CD4-positive, CD25-positive, alpha-beta regulatory T cell (primary cell): ENCODE data around the gene BMI1. TPM values are rescaled to one million over a fixed set of nuclear protein-coding genes. Genes with fewer than 3 reads are reported as not detected.
A peak's percentile ranks its signal among the peaks of the same experiment; 100 is the strongest.

Experiments used
- ATAC-seq, 2 donors: fragments of 150-1000 bp; cut with Tn5 transposase; one replicate each; pipeline ENCODE4 v1.10.0; 2021; ENCODE audit warnings: low read depth in 2 of 2, moderate number of reproducible peaks in 2 of 2, moderate library complexity in 1 of 2
- DNase-seq, 3 donors: peaks; one replicate each; pipeline versions ENCODE4 v3.0.0 to v3.0.0-alpha.2; 2012 to 2022; ENCODE audit warnings: mixed read lengths in 1 of 3
- H3K27ac ChIP-seq: one replicate; pipeline ENCODE4 v1.7.0; 2013; ENCODE audit warnings: mild to moderate bottlenecking, low read length; ENCODE audit not compliant: insufficient read depth, poor library complexity, severe bottlenecking
- H3K27me3 ChIP-seq: one replicate; pipeline ENCODE4 v1.7.0; 2013; ENCODE audit warnings: low read length; ENCODE audit not compliant: control insufficient read depth, insufficient read depth
- H3K36me3 ChIP-seq: one replicate; pipeline ENCODE4 v1.7.0; 2013; ENCODE audit warnings: mild to moderate bottlenecking, low read length, moderate library complexity; ENCODE audit not compliant: control insufficient read depth, insufficient read depth
- H3K4me1 ChIP-seq: 2 replicates; pipeline ENCODE4 v1.7.0; 2013; ENCODE audit warnings: mild to moderate bottlenecking, low read length; ENCODE audit not compliant: insufficient read depth, control insufficient read depth, poor library complexity, severe bottlenecking
- H3K4me3 ChIP-seq: one replicate; pipeline ENCODE4 v1.7.0; 2013; ENCODE audit warnings: low read depth, mild to moderate bottlenecking, low read length, moderate library complexity
- H3K9me3 ChIP-seq, 2 experiments: 1 replicate in 1 of 2; 2 replicates in 1 of 2; pipeline ENCODE4 v1.7.0; 2013; ENCODE audit warnings: low read length in 2 of 2, mild to moderate bottlenecking in 1 of 2, moderate library complexity in 1 of 2; ENCODE audit not compliant: control insufficient read depth in 2 of 2
- H3K27ac Mint-ChIP-seq, 3 donors: one replicate each; pipeline ENCODE4 v1.8.0; 2020 to 2022; ENCODE audit warnings: mild to moderate bottlenecking in 3 of 3, mixed read lengths in 3 of 3, moderate library complexity in 2 of 3
- H3K27me3 Mint-ChIP-seq: one replicate; pipeline ENCODE4 v1.8.0; 2022; ENCODE audit warnings: mild to moderate bottlenecking, mixed read lengths
- H3K36me3 Mint-ChIP-seq: one replicate; pipeline ENCODE4 v1.8.0; 2020; ENCODE audit warnings: mixed read lengths
- H3K4me1 Mint-ChIP-seq, 4 donors: one replicate each; pipeline ENCODE4 v1.8.0; 2020 to 2022; ENCODE audit warnings: mixed read lengths in 4 of 4, mild to moderate bottlenecking in 1 of 4
- H3K4me3 Mint-ChIP-seq, 4 donors: one replicate each; pipeline ENCODE4 v1.8.0; 2020 to 2022; ENCODE audit warnings: mild to moderate bottlenecking in 4 of 4, mixed read lengths in 4 of 4, moderate library complexity in 3 of 4
- H3K9me3 Mint-ChIP-seq, 7 donors: one replicate each; pipeline ENCODE4 v1.8.0; 2020 to 2022; ENCODE audit warnings: mixed read lengths in 7 of 7, mild to moderate bottlenecking in 3 of 7, moderate library complexity in 2 of 7
- polyA plus RNA-seq, 4 donors: library from polyadenylated mRNA; unstranded; fragments of 300-500 nt; fragmentation: Illumina TruSeq; gene quantifications; one replicate each; pipeline ENCODE4 v1.2.3, GENCODE V29; 2021
- total RNA-seq: library from RNA; stranded (reverse); gene quantifications from one replicate; pipeline ENCODE4 v1.2.3, GENCODE V29; 2022

BMI1 gene
- total and polyA plus RNA-seq, 5 donors from 2014 or later = 27.0 to 35.3 (median 33.5) TPM

DNA sequence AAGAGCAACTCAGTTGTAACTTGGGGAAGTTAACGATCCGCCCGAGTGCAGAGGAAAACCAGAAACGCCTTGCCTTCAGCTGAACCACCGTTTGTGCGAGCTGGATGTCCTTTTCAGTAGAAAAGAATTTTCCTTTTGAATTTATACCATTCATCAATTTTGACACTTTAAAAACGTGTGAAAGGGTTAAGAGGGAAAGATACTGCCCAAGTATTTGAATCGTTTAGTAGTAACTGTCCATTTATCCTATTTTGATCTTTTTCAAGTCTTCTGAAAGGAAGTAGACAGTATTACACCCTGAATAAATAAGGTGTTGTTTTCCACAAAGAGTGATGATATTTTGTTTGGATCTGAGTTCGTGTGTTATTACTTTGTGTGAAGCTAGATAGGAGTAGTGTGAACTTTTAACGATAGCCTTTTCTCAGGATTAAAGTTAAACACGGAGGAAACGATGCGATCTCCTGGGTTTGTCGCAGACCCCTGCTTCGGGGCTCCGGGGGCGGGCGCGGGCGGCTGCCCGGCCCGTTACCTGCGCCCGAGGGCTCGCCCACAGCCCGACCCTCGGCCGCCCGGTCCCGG, 830 bp upstream of the BMI1 start:
- Mint-ChIP-seq H3K36me3 (peaks cover 4% of the 10 kb centered on the region), H3K27ac (peak overlapping the region; percentile 91 to 98 (median 95)), H3K4me3 (peak overlapping the region; percentile 91 to 98 (median 95)), H3K4me1 (peaks cover 49 to 69% (median 57%) of the 10 kb centered on the region in 4 donors), H3K27me3 (peaks cover 39% of the 10 kb centered on the region), H3K9me3 (peaks cover 0 to 3% (median 0%) of the 10 kb centered on the region in 7 donors)
- no peak for ATAC-seq
- Histone ChIP-seq H3K36me3 (no peaks in the 10 kb centered on the region), H3K4me3 (peak overlapping the region; percentile 91), H3K9me3 (no peaks in the 10 kb centered on the region), H3K4me1 (peaks cover 47% of the 10 kb centered on the region), H3K27ac (peak overlapping the region; percentile 34), H3K27me3 (peaks cover 19% of the 10 kb centered on the region)
- no peak for DNase-seq

DNA sequence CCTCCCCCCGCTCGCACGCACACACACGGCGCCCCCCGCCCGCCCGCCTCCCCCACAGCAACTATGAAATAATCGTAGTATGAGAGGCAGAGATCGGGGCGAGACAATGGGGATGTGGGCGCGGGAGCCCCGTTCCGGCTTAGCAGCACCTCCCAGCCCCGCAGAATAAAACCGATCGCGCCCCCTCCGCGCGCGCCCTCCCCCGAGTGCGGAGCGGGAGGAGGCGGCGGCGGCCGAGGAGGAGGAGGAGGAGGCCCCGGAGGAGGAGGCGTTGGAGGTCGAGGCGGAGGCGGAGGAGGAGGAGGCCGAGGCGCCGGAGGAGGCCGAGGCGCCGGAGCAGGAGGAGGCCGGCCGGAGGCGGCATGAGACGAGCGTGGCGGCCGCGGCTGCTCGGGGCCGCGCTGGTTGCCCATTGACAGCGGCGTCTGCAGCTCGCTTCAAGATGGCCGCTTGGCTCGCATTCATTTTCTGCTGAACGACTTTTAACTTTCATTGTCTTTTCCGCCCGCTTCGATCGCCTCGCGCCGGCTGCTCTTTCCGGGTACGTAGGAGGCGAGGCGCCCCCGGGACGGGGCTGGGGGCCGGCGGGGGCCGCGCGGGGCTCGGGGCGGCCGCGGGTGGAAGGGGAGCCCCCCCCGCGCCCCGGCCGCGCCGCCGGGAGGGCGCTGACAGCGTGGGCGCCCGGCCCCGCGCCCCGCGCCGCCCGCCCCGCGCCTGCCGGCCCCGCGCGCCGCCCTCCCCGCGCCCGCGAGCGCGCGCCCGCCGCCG, 441 bp downstream of the BMI1 start:
- H3K4me1 ChIP-seq = peaks cover 47% of the 10 kb centered on the region
- Mint-ChIP-seq H3K9me3 (peaks cover 0 to 1% (median 0%) of the 10 kb centered on the region in 7 donors), H3K4me3 (peak overlapping the region; percentile 85 to 98 (median 94)), H3K27ac (peak overlapping the region in 2 of 3 donors; percentile 86 to 89), H3K36me3 (peaks cover 4% of the 10 kb centered on the region), H3K27me3 (peaks cover 43% of the 10 kb centered on the region), H3K4me1 (peaks cover 46 to 69% (median 57%) of the 10 kb centered on the region in 4 donors)
- peaks cover 19% of the 10 kb centered on the region for H3K27me3 ChIP-seq
- H3K27ac ChIP-seq = peak overlapping the region; percentile 67
- H3K36me3 ChIP-seq = no peaks in the 10 kb centered on the region
- H3K9me3 ChIP-seq = no peaks in the 10 kb centered on the region
- ATAC-seq (peak; percentile 32 to 36), DNase-seq (peak; percentile 51 to 71 (median 64))
- H3K4me3 ChIP-seq = peak overlapping the region; percentile 19

DNA sequence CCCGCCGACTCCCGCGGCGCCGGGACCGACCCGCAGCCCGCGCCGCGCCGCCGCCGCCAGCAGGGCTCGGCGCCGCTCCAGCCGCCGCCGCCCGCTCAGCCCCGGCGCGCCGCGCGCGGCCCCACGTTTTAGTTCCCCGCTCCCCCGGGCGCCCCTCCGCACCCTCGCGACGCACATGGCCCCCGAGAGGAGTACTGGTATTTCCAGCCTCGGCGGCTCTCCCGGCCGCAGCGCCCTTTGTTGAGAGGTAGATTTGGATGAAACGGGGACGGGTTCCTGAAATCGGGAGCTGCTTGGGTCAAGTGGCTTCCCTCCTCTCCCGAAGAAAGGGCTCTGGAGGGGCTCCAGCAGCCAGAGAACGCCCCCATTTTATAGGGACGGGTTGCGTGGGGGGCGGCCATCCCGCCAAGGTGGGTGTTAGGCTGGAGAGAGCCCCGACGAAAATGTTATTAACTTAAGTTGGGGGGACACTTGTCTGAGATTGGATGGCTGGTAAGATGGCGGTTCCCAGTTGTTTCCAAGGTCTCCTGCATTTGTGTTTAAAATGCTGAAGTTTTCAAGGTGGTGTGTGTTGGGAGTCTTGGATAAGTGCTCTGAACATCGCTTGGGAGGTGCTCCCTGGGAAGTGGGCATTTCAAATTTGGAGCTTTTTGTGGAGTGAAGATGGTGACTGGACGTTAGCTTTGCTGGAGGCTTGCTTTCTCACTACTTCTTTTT, 1.2 kb downstream of the BMI1 start:
- Histone ChIP-seq H3K27ac (no peak overlapping the region), H3K4me1 (peaks cover 41% of the 10 kb centered on the region), H3K4me3 (peak overlapping the region; percentile 74), H3K36me3 (no peaks in the 10 kb centered on the region), H3K9me3 (no peaks in the 10 kb centered on the region), H3K27me3 (peaks cover 19% of the 10 kb centered on the region)
- H3K4me3 Mint-ChIP-seq = peak overlapping the region; percentile 80 to 96 (median 89)
- H3K27me3 Mint-ChIP-seq = peaks cover 45% of the 10 kb centered on the region
- ATAC-seq = no peak
- H3K4me1 Mint-ChIP-seq = peaks cover 43 to 68% (median 57%) of the 10 kb centered on the region in 4 donors
- DNase-seq = peak in 1 of 3 donors; percentile 29
- peak overlapping the region; percentile 80 to 86 (median 83) for H3K27ac Mint-ChIP-seq
- H3K36me3 Mint-ChIP-seq = peaks cover 4% of the 10 kb centered on the region
- H3K9me3 Mint-ChIP-seq = no peaks in the 10 kb centered on the region

DNA sequence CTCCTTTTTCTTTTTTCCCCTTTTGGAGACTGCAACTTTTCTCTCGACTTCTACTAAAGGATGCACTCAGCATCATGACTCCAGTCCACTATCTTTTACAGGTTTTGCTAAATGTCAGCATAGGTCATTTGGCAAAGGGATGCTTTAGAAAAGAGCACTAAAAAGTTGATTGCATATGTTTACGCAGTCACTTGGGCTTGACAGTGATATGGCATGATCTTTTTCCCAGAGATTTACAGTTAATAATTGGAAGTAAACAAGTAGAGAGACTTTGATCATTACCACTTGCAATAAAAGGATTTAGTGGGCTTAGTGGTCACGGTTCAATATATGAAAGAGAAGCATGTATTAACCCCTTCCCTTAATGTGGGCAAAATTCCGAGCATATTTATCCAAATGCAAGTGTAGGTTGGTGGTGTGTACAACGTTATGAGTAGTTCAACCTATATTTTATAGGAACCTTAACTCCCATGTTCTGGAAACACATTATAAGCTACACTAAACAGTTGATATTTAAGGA, 1.8 kb downstream of the BMI1 start:
- DNase-seq = no peak
- Histone ChIP-seq H3K9me3 (no peaks in the 10 kb centered on the region), H3K4me3 (peak overlapping the region; percentile 74), H3K27me3 (peaks cover 19% of the 10 kb centered on the region), H3K4me1 (peaks cover 40% of the 10 kb centered on the region), H3K27ac (no peak overlapping the region), H3K36me3 (no peaks in the 10 kb centered on the region)
- peaks cover 45% of the 10 kb centered on the region for H3K27me3 Mint-ChIP-seq
- H3K36me3 Mint-ChIP-seq = peaks cover 7% of the 10 kb centered on the region
- H3K9me3 Mint-ChIP-seq = no peaks in the 10 kb centered on the region
- H3K27ac Mint-ChIP-seq = peak overlapping the region; percentile 80 to 86 (median 83)
- H3K4me3 Mint-ChIP-seq = peak overlapping the region; percentile 80 to 96 (median 89)
- peaks cover 37 to 62% (median 54%) of the 10 kb centered on the region in 4 donors for H3K4me1 Mint-ChIP-seq
- ATAC-seq = no peak

DNA sequence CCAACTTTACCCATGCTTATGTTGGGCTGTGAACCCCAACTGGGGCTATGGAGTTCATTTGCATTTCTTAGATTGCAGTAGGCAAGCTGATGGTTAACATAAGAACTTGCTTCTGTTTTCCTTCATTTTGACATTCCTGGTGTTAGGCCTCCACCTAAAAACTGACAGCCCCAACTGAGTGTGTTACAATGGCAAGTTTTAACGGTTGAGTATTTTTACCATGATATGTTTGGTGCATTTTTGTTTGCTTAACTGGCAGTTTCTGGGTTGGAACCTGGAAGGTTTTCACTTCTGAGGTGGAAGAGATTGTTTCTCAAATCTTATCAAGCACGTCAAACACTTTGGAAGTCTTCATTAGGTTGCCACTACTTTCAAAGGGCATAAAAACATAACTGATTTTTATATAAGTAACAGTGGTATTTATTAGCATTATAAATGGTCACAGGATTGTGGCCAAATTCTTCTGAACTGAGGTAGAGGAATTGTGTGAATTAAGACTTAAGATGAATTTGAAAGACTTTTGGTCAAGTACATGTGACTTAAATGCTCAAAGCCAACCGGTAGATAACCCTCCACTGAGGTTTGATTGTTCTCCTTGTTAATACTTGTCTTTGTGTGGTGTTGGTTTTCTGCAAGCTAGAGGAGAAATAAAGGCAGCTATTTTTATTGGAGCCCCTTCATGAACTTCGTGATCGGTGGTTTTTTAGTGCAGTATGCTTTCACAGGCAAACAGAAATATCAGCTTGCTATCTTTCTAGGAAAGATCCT, 2.8 kb downstream of the BMI1 start:
- H3K27me3 Mint-ChIP-seq = peaks cover 45% of the 10 kb centered on the region
- ATAC-seq = no peak
- H3K4me3 Mint-ChIP-seq = peak overlapping the region; percentile 80 to 96 (median 90)

DNA sequence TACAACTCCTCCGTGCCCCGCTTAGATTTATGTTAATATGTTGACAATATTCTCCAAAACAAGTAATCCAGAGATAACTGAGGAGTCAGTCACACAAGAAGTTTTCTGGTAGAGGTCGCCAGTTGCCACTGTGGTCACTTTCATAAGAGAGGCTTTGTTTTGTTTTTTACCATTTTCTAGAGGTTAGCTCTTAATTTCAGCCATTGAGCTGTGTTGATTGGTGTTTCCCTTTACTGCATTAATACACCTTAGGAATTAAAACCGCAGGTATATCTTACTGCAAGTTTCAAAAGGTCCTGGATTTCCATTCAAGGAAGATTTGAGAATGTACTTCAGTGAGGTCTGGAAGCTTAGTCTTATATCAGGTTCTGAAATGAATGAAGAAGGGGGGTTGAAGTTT, 3.5 kb downstream of the BMI1 start:
- ATAC-seq (no peak), DNase-seq (no peak)
- H3K36me3 ChIP-seq = peaks cover 8% of the 10 kb centered on the region
- peaks cover 37% of the 10 kb centered on the region for H3K4me1 ChIP-seq
- peak overlapping the region; percentile 90 for H3K4me3 ChIP-seq
- H3K27ac Mint-ChIP-seq = peak overlapping the region in 2 of 3 donors; percentile 80 to 94
- peaks cover 45% of the 10 kb centered on the region for H3K27me3 Mint-ChIP-seq
- H3K9me3 Mint-ChIP-seq = peaks cover 0 to 1% (median 0%) of the 10 kb centered on the region in 7 donors
- peaks cover 31 to 50% (median 42%) of the 10 kb centered on the region in 4 donors for H3K4me1 Mint-ChIP-seq
- H3K27ac ChIP-seq = peak overlapping the region; percentile 65
- H3K9me3 ChIP-seq = no peaks in the 10 kb centered on the region
- H3K4me3 Mint-ChIP-seq = peak overlapping the region; percentile 80 to 96 (median 90)
- H3K36me3 Mint-ChIP-seq = peaks cover 10% of the 10 kb centered on the region
- peaks cover 15% of the 10 kb centered on the region for H3K27me3 ChIP-seq

More for the DNA sequence above, 2.8 kb downstream of the BMI1 start:
- Histone ChIP-seq H3K4me1 (peaks cover 37% of the 10 kb centered on the region), H3K27ac (no peak overlapping the region), H3K27me3 (peaks cover 17% of the 10 kb centered on the region), H3K4me3 (peak overlapping the region; percentile 74), H3K36me3 (peaks cover under 1% of the 10 kb centered on the region), H3K9me3 (no peaks in the 10 kb centered on the region)
- Mint-ChIP-seq H3K36me3 (peaks cover 7% of the 10 kb centered on the region), H3K27ac (peak overlapping the region in 2 of 3 donors; percentile 40 to 42), H3K4me1 (peaks cover 36 to 53% (median 45%) of the 10 kb centered on the region in 4 donors), H3K9me3 (no peaks in the 10 kb centered on the region)
- DNase-seq = no peak

DNA sequence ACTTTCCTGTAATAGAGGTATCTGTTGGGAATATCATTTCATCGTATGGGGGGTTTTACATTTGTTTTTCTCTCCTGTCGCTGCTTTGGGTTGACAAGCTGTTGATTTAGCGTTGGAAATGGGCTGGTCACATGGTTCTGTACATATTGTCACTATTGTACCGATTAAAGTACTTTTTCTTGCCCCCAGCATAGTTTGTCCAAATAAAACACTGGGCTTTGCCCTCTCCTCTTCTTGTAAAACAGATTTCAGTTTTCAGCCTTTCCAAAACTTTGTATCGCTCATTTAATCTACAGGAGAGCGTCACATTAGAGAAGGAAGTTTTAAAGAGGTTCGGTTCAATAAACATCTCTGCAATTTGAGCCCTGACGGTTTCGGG, 4.0 kb downstream of the BMI1 start:
- Mint-ChIP-seq H3K36me3 (peaks cover 15% of the 10 kb centered on the region), H3K27me3 (peaks cover 44% of the 10 kb centered on the region)
- peak overlapping the region; percentile 65 for H3K27ac ChIP-seq

More for the DNA sequence above, 4.0 kb downstream of the BMI1 start:
- Histone ChIP-seq H3K36me3 (peaks cover 12% of the 10 kb centered on the region), H3K4me1 (peaks cover 37% of the 10 kb centered on the region), H3K4me3 (peak overlapping the region; percentile 90), H3K27me3 (peaks cover 15% of the 10 kb centered on the region), H3K9me3 (no peaks in the 10 kb centered on the region)
- H3K9me3 Mint-ChIP-seq = peaks cover 0 to 4% (median 0%) of the 10 kb centered on the region in 7 donors
- H3K4me1 Mint-ChIP-seq = peaks cover 30 to 48% (median 40%) of the 10 kb centered on the region in 4 donors
- peak overlapping the region; percentile 42 to 94 (median 80) for H3K27ac Mint-ChIP-seq
- no peak for DNase-seq
- peak overlapping the region; percentile 80 to 96 (median 90) for H3K4me3 Mint-ChIP-seq
- ATAC-seq = no peak
